ENCODE results near the gene KIF24. TPM values are rescaled to one million over a fixed set of nuclear protein-coding genes. Genes with fewer than 3 reads are reported as not detected.

The KIF24 gene
- total RNA-seq (5.8 TPM), polyA plus RNA-seq (0.32 TPM)

DNA sequence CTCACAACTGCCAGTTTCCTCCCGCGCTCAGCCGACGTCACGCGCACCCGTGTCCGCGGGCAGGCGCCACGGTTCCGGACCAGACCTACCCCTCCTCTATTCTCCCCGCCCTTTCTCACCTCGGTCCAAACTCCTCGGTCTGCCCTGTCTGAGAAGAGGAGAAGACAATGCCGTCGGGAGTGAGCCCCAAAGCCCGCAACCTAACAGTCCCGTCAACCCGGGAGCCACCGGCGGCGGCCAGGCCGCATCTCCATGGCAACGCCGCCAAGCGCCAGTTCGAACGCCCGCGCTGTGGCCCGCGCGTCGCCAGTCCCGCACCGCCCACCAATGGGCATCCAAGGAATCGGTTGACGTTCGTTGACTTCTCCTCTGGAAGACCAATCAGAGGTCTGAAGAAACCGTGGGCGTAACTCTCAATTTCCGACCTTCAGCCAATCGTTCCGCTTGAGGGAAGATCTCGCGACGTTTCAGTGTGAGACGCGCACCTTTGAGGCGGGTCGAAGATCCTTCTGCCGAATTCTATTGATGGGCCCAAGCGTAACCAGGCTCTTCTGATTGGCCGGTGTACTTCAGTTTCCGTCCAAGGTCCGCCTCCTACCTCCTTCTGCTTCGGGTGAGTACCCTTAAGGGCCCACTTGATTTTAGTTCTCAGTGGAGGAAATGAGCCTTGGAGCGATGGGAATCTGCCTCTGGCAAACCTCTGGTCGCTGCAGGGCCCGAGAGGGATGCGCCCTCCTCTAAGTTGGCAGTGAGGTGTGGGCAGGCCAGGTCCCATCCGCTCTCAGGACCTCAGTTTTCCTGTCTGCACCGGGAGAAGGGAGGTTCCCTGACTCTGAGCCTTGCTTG lies at the start of gene KIF24, which contains the start of gene NUDT2:
TSS of gene KIF24 (minus strand) at position 282 of the 846 bp plus-strand sequence. CDS start 17,922 bp downstream, outside the sequence.
TSS of gene NUDT2 (plus strand) at position 583 of the 846 bp plus-strand sequence. CDS start 9,471 bp downstream, outside the sequence.
- under 1% methylated on average over 64 of the region's 64 CpGs for WGBS
- Histone ChIP-seq H3K36me3 (ENCODE audit: insufficient read depth) (no peaks in the 10 kb centered on the region), H3K27ac (ENCODE audit: low read depth) (peak within 1 kb of the TSS; percentile 85), H3K4me1 (ENCODE audit: insufficient read depth) (peaks cover 1% of the 10 kb centered on the region), H3K4me3 (ENCODE audit: low read depth, low read length) (peak within 1 kb of the TSS; percentile 49)
- DNase-seq (ENCODE audit: extremely low spot score), result peak; percentile 100

GRCh38 chr9:34378376-34379060 lies 49.5 kb upstream of the KIF24 start:
- H3K36me3 ChIP-seq (ENCODE audit: insufficient read depth), result no peaks in the 10 kb centered on the region
- DNase-seq (ENCODE audit: extremely low spot score), result no peak
- 96% methylated on average over 3 of the region's 3 CpGs for WGBS
- no peaks in the 10 kb centered on the region for H3K4me1 ChIP-seq (ENCODE audit: insufficient read depth)
- H3K4me3 ChIP-seq (ENCODE audit: low read depth, low read length), result no peak overlapping the region
- no peak overlapping the region for H3K27ac ChIP-seq (ENCODE audit: low read depth)

- peak overlapping the region; percentile 42 for H3K4me3 ChIP-seq (ENCODE audit: low read depth, low read length)
- WGBS, result 8% methylated on average over 21 of the region's 21 CpGs
- H3K36me3 ChIP-seq (ENCODE audit: insufficient read depth), result no peaks in the 10 kb centered on the region
- no peaks in the 10 kb centered on the region for H3K4me1 ChIP-seq (ENCODE audit: insufficient read depth)
- DNase-seq (ENCODE audit: extremely low spot score), result no peak
- H3K27ac ChIP-seq (ENCODE audit: low read depth), result no peak overlapping the region
Measured at GRCh38 chr9:34377404-34377746, 48.3 kb upstream of the KIF24 start.

DNA sequence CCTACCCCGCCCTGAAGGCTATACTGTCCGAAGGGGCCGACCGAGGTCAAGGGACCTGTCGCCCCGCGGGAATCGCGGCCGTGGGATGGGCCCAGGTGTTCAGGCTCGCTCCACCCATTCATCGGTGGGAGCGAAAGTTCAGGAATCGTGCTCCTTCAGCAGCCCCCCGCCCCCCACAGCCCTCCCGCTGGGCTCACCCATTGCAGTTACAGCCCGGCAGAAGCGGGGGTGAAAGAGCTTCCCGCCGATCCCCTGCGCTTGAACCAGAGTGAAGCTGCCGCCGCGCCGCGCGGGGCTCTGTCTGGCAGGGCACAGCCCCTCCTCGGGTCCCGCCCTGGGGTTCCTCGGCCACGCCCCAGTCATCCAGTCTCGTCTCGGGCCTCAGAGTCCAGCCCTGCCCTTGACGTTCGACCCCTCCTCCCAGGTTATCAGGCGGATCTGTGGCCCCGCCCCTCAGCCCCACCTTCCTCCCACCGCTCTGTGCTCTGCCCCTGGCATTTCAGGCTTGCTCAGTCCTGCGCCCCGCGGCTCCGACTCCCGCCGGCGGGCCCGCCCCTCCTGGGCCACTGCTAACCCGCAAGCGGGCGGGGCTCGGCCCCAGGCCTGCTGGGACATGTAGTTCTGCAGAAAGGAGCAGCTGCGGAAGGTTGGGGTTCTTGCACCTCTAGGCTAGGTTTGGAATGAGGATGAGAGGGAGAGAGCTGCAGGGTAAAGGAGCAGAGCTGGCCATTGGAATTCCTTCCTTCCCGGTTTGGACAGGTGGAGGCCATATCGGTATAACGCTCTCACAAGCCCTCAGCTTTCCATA lies 47.7 kb upstream of the KIF24 start, which contains the start of gene MYORG:
TSS of gene MYORG (minus strand) at position 303 of the 808 bp plus-strand sequence. CDS start 3,955 bp downstream, outside the sequence.
- no peak within 1 kb of the TSS for H3K27ac ChIP-seq (ENCODE audit: low read depth)
- WGBS, result under 1% methylated on average over 54 of the region's 54 CpGs
- no peak for DNase-seq (ENCODE audit: extremely low spot score)

GRCh38 chr9:34375901-34376595 lies 47.0 kb upstream of the KIF24 start:
- H3K4me1 ChIP-seq (ENCODE audit: insufficient read depth), result no peaks in the 10 kb centered on the region
- no peaks in the 10 kb centered on the region for H3K36me3 ChIP-seq (ENCODE audit: insufficient read depth)
- H3K4me3 ChIP-seq (ENCODE audit: low read depth, low read length), result peak overlapping the region; percentile 42
- 15% methylated on average over 22 of the region's 22 CpGs for WGBS
- DNase-seq (ENCODE audit: extremely low spot score), result no peak
- H3K27ac ChIP-seq (ENCODE audit: low read depth), result no peak overlapping the region

More for the DNA sequence above, 47.7 kb upstream of the KIF24 start, which contains the start of gene MYORG:
- Histone ChIP-seq H3K36me3 (ENCODE audit: insufficient read depth) (no peaks in the 10 kb centered on the region), H3K4me3 (ENCODE audit: low read depth, low read length) (peak within 1 kb of the TSS; percentile 42), H3K4me1 (ENCODE audit: insufficient read depth) (no peaks in the 10 kb centered on the region)

GRCh38 chr9:34374905-34375552 lies 46.0 kb upstream of the KIF24 start:
- no peaks in the 10 kb centered on the region for H3K36me3 ChIP-seq (ENCODE audit: insufficient read depth)
- H3K27ac ChIP-seq (ENCODE audit: low read depth), result no peak overlapping the region
- no peaks in the 10 kb centered on the region for H3K4me1 ChIP-seq (ENCODE audit: insufficient read depth)
- WGBS, result 53% methylated on average over 5 of the region's 5 CpGs
- H3K4me3 ChIP-seq (ENCODE audit: low read depth, low read length), result no peak overlapping the region
- DNase-seq (ENCODE audit: extremely low spot score), result no peak

DNA sequence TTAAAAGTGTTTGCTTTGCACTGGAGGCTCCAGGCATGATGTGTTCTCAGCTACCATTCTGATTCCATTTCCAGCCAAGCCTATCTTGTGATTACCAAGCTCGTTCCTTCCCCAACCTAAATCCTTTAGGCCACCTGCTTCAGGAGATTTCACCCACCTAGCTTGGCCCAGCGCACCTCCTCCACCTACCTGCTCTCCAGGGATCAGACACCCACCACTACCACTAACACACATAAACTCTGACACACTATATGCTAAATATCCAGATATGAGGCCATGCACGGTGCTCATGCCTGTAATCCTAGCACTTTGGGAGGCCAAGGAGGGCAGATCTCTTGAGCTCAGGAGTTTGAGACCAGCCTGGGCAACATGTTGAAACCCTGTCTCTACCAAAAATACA lies 45.3 kb upstream of the KIF24 start:
- H3K36me3 ChIP-seq (ENCODE audit: insufficient read depth), result no peaks in the 10 kb centered on the region

GRCh38 chr9:34373749-34374148 lies 44.7 kb upstream of the KIF24 start:
- Histone ChIP-seq H3K4me1 (ENCODE audit: insufficient read depth) (no peaks in the 10 kb centered on the region), H3K36me3 (ENCODE audit: insufficient read depth) (no peaks in the 10 kb centered on the region), H3K4me3 (ENCODE audit: low read depth, low read length) (no peak overlapping the region), H3K27ac (ENCODE audit: low read depth) (no peak overlapping the region)
- DNase-seq (ENCODE audit: extremely low spot score), result no peak
- 96% methylated on average over 2 of the region's 2 CpGs for WGBS

More for the DNA sequence above, 45.3 kb upstream of the KIF24 start:
- H3K4me1 ChIP-seq (ENCODE audit: insufficient read depth), result no peaks in the 10 kb centered on the region
- H3K4me3 ChIP-seq (ENCODE audit: low read depth, low read length), result no peak overlapping the region
- DNase-seq (ENCODE audit: extremely low spot score), result no peak
- no peak overlapping the region for H3K27ac ChIP-seq (ENCODE audit: low read depth)
- WGBS, result 95% methylated on average over 3 of the region's 3 CpGs

- no peak overlapping the region for H3K4me3 ChIP-seq (ENCODE audit: low read depth, low read length)
- no peaks in the 10 kb centered on the region for H3K4me1 ChIP-seq (ENCODE audit: insufficient read depth)
- DNase-seq (ENCODE audit: extremely low spot score), result no peak
- no peaks in the 10 kb centered on the region for H3K36me3 ChIP-seq (ENCODE audit: insufficient read depth)
- H3K27ac ChIP-seq (ENCODE audit: low read depth), result no peak overlapping the region
- 65% methylated on average over 41 of the region's 41 CpGs for WGBS
Measured at GRCh38 chr9:34372467-34373011, 43.5 kb upstream of the KIF24 start.

- Histone ChIP-seq H3K4me3 (ENCODE audit: low read depth, low read length) (no peak overlapping the region), H3K36me3 (ENCODE audit: insufficient read depth) (no peaks in the 10 kb centered on the region), H3K4me1 (ENCODE audit: insufficient read depth) (no peaks in the 10 kb centered on the region), H3K27ac (ENCODE audit: low read depth) (no peak overlapping the region)
- 75% methylated on average over 60 of the region's 60 CpGs for WGBS
- DNase-seq (ENCODE audit: extremely low spot score), result no peak
Measured at GRCh38 chr9:34371886-34372466, 42.9 kb upstream of the KIF24 start.

GRCh38 chr9:34370970-34371880 lies 42.2 kb upstream of the KIF24 start:
- H3K4me1 ChIP-seq (ENCODE audit: insufficient read depth), result no peaks in the 10 kb centered on the region
- WGBS, result 44% methylated on average over 105 of the region's 105 CpGs
- no peak overlapping the region for H3K27ac ChIP-seq (ENCODE audit: low read depth)
- no peak for DNase-seq (ENCODE audit: extremely low spot score)
- no peak overlapping the region for H3K4me3 ChIP-seq (ENCODE audit: low read depth, low read length)
- no peaks in the 10 kb centered on the region for H3K36me3 ChIP-seq (ENCODE audit: insufficient read depth)

All from urinary bladder (tissue), 4 donors.